ENCODE results near the gene ACAT2.
"Not testable (repeated sequence)": the region's sequence is repeated elsewhere in the genome, so short reads cannot be mapped to it uniquely, and the experiment has no call there.

ACAT2 gene

DNA sequence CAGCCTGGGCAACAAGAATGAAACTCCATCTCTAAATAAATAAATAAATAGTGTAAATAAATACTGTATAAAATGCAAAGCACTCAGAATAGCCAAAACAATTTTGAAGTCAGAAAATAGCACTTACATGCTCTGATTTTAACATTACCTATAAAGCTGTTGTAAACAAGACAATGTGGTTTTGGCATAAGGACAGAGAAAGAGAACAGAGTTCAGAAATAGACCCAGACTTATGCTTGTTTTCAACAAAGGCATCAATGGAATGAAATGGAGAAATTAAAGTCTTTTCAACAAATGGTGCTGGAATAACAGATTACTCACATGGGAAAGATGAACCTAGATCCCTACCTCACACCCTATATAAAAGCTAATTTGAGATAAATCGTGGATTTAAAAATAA, 10.4 kb downstream of the ACAT2 start:
- no peak for DNase-seq (ENCODE audit: low spot score)

DNA sequence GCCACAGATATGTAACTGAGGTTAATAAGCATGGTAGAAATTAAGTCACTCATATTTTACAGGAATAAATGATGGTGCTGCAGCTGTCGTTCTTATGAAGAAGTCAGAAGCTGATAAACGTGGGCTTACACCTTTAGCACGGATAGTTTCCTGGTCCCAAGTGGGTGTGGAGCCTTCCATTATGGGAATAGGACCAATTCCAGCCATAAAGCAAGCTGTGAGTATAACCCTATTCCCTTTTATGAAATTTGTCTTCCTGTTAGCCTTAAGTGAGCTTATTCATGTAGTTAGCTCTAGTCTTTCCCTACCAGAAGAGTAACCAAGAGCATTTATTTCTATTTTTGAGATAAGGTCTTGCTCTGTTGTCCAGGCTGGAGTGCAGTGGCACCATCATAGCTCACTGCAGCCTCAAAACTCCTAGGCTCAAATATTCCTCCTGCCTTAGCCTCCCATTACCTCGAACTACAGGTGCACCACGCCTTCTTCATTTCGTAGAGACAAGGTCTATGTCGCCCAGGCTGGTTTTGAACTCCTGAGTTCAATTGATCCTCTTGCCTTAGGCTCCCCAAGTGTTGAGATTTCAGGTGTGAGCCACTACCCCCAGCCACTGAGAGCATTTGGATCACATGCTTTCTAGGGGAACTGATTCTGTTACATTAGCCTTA, 15.5 kb downstream of the ACAT2 start:
- no peak for DNase-seq (ENCODE audit: low spot score)

DNA sequence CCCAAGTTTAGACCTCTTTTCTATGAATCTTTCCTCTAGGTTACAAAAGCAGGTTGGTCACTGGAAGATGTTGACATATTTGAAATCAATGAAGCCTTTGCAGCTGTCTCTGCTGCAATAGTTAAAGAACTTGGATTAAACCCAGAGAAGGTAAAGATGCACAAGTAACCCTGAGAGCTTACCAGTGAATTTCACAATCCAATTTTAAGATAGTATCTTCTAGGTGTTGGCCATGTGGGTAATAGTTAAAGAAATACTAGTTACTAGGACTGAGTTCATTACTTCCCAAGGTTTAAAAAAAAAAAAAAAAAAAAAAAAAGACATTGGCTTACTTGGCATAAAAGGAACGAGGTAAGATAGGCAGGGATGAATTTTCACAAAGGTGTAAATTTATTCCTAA, 16.3 kb downstream of the ACAT2 start:
- DNase-seq (ENCODE audit: low spot score) = no peak

DNA sequence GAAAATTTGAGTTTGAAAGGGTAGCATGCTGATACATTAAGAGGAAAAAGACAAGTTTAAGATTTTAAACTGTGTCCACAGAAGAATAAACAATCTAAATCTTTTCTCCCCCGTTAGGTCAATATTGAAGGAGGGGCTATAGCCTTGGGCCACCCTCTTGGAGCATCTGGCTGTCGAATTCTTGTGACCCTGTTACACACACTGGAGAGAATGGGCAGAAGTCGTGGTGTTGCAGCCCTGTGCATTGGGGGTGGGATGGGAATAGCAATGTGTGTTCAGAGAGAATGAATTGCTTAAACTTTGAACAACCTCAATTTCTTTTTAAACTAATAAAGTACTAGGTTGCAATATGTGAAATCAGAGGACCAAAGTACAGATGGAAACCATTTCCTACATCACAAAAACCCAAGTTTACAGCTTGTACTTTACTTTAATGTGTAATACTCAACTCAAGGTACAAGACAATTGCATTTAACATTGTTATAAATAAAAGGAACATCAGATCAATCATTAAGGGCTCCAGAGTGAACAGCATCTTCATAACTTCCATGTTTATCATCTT, 16.8 kb downstream of the ACAT2 start:
- no peak for DNase-seq (ENCODE audit: low spot score)

DNA sequence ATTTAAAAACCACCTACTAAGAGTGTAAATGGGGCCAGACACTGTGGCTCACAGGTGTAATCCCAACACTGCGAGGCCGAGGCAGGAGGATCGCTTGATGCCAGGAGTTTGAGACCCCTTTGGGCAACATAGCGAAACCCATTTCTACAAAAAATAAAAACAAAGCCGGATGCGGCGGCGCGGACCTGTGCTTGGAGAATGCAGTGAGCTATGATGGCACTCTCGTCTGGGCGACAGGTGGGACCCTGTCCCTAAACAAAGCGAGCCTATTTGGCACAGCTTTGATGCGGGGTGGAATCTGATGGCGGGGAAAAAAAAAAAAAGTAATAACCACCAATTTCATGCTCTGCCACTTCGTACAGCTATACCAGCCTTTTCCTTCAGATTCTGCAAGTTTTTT, 26.4 kb downstream of the ACAT2 start:
- peak; percentile 10 for DNase-seq (ENCODE audit: low spot score)

DNA sequence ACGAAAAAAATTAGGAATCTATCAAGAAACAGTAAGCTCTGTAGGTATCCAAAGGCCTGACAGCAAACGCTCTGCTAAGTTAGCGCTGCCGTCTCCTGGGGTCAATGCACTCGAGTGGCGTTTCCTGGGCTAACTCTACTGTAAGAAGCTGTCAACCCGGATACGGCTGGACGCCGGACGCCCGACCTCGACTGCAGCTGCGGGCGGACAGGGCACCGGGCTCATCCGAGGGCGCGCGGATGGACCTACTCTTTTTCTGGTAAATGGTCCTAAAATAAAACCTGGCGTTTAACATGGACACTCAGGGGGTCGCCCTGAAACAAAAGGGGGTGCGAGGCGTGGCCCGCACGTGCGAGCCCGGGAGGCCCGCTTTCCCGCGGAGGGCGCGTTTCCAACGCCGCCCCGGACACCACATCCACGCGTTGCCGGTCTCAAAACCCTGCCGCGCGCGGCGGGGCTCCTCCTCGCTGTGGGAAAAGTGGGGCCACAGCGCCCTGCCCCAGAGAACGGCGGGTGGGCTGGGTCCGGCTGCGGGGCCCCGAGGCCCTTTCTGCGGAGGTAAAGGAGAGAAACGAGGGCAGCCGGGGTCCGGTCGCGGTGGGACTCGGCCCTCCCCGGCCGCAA, 27.0 kb downstream of the ACAT2 start:
- peak; percentile 13 for DNase-seq (ENCODE audit: low spot score)

DNA sequence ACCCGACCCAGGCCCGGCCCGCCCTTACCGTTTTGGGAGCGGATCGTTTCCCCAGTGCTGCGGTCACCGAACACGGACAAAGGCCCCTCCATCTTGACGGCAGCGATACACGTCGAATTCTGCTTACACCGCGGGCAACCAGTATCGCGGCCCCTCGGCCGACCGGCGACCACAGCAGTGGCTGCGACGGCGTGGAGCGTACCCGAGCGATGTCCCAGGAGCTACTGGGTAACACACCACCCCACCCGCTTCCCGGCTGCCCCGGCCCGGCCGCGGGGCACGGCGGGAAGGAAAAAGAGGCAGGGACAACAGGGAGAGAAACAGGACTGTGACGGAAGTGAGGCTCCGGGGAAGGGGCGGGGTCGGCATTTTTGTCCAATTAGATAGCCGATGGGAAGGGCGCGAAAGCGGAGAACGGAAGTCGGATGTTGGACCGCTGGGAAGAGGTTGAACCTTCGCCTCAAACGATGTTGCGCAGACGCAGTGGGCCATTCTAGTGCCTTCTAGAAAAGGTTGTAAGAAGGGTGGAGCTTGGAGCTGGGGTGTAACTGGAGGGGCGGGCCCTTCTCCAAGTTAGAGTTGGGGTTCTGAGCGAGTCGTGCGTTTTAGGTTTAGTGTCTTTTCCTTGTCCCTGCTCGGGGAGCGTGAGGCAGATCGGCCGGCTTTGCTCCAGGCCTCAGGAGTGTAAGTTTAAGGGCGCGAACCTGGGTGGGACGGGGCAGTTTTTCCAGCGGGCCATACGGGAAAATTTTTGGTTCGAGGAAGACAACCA, 27.7 kb downstream of the ACAT2 start, which contains the start of gene TCP1:
TCP1 (minus strand) TSS at position 226 of the 772 bp plus-strand sequence; CDS start at position 92, 134 bp downstream.
- peak; percentile 99 for DNase-seq (ENCODE audit: low spot score)

DNA sequence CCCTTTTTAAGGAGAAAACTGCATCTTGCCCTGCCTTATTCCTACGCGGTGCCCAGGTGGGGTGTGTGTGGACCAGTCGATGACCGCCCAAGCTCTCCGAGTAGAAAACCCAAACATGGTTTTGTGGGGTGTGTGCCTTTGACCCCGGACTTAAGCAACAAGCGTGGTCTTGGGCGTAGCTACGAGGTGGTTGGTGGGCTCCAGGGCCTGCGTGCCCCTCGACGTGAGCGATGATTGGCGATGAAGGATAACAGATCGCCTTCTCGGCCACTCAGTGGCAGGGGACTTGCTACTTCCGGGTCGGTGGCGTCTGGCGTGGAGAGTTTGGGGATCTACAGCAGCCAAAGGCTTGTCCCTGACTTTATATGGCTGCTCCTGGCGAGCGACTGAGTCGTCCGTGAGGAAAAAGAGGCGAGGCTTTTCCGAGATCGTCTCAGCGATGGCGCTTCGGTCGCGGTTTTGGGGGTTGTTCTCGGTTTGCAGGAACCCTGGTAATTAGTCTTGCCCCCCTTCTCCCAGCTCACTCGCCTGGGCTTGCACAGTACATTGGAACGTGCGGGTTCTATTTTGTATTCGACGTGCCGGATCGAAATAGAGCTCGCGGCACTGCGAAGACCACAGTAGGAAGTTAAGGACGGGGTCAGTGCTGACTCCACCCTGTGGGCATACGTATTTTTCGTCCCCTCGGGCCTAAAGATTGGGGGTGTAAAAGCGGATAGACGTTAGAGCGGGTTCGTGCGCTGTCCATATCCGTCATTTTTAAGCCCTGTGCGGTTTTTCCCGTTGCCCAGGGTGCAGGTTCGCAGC, 28.5 kb downstream of the ACAT2 start, which contains the start of gene MRPL18:
MRPL18 (plus strand) TSS at position 319 of the 807 bp plus-strand sequence; CDS start at position 440, 121 bp downstream.
- DNase-seq (ENCODE audit: low spot score) = peak; percentile 90

DNA sequence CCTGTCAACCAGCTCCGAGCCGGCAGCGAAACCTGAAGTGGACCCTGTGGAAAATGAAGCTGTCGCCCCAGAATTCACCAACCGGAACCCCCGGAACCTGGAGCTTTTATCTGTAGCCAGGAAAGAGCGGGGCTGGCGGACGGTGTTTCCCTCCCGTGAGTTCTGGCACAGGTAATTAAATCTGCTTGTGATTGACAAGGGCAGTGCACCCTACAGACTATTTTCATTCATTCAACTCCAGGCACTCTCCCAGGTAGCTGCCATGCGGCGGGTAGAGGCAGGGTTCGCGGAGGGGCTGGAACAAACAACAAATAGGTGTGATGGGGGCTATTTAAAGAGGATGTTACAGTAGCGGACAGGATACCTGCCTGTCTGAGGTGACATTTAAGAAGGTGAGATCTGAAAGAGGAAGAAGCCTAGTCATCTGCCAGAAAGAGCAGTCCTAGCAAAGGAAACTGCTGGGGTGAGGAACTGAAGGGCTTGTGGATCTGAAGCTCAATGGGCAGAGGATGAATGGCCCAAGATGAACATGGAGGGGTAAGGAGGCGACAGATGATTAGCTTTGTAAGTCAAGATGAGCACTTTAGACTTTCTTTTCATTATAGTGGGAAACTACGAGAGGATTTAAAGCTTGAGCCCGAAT, 29.2 kb downstream of the ACAT2 start:
- peak; percentile 10 for DNase-seq (ENCODE audit: low spot score)

DNA sequence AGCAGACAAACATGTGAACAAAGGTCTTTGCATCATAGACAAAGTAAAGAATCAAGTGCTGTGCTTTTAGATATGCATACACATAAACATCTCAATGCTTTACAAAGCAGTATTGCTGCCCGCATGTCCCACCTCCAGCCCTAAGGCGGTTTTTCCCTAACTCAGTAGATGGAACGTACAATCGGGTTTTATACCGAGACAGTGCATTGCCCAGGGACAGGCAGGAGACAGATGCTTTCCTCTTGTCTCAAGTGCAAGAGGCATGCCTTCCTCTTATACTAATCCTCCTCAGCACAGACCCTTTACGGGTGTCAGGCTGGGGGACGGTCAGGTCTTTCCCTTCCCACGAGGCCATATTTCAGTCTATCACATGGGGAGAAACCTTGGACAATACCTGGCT, 33.1 kb downstream of the ACAT2 start:
- DNase-seq (ENCODE audit: low spot score) = not testable (repeated sequence)

DNA sequence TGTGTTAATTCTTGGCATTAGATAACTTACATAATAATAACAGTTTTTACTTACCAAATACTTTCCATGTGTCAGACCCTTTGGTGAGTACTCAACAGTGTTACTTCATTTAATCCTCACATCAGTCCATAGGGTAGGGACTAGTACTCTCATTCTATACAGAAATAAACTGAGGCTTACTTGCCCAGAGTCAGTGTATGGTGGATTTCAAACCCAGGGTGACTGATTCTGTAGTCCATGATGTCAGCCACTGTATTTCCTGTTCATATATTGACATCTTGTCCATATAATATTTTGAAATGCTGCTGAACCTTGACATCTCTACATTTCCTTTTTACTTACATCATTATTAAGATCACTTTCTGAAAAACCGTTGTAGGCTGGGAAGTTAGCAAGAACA, 35.7 kb downstream of the ACAT2 start:
- no peak for DNase-seq (ENCODE audit: low spot score)

DNA sequence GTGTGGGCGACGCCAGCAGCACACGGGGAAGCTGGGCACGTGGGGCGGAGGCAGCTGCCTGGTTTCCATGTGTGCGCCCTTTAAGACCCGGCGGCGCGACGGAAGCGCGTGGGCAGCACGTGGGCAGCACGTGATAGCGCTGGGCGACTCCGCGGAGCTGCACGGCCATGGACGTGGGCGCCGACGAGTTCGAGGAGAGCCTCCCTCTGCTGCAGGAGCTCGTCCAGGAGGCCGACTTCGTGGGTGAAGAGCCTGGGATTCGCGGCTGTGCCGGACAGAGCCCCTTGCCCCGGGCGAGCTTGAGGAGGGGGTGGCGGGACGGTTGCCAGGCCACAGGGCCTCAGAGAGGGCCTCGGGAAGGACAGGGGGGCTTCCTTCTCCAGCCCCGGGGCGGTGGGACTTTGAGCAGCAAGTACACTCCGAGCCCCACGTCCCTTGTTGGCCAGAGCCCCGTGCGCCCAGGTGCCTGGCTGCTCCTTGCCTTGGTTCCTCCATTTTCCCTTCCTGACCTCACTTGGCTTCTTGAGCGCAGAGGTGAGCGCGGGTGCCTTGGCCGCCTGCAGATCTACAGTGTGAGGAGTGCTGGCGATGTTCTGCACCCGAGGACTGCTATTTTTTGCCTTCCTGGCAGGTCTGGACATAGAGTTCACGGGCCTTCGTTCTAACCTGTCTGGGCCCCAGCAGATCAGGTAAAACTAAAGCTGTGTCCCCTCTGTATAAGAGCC, 38.5 kb downstream of the ACAT2 start, which contains the start of gene PNLDC1:
PNLDC1 (plus strand) TSS at position 136 of the 725 bp plus-strand sequence; CDS start at position 168, 32 bp downstream.
- DNase-seq (ENCODE audit: low spot score) = no peak

DNA sequence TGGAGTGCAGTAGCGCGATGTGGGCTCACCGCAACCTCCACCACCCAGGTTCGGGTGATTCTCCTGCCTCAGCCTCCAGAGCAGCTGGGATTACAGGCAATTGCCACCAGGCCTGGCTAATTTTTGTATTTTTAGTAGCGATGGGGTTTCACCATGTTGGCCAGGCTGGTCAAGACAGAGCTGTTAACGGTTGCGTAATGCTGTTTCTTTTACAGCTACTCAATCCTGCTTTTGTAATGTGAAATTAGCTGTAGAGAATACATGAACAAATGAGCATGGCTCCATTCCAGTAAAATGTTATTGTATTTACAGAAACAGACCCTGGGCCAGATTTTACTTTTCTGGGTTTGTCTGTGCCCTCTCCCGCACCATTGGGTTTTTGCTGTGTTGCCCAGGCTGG, 40.1 kb downstream of the ACAT2 start:
- DNase-seq (ENCODE audit: low spot score) = no peak

DNA sequence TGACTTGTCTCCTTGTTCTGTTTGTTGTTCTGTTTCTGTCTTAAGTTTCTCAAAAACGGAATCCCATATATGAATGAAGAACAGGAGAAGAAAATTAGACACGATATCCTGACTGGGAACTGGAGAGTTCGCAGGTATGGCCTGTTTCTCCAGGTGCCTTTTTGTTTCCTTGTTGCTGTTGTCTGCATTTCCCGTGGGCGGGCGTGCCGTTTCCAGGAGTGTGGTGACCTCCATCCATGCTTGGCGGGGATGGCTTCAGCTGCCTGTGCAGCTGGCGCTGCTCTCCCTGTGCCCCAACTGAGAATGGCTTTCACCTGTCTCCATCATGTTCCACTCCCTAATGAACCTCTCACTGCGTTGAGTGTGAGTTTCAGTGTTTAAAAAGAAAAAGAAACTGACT, 42.7 kb downstream of the ACAT2 start:
- DNase-seq (ENCODE audit: low spot score) = no peak

DNA sequence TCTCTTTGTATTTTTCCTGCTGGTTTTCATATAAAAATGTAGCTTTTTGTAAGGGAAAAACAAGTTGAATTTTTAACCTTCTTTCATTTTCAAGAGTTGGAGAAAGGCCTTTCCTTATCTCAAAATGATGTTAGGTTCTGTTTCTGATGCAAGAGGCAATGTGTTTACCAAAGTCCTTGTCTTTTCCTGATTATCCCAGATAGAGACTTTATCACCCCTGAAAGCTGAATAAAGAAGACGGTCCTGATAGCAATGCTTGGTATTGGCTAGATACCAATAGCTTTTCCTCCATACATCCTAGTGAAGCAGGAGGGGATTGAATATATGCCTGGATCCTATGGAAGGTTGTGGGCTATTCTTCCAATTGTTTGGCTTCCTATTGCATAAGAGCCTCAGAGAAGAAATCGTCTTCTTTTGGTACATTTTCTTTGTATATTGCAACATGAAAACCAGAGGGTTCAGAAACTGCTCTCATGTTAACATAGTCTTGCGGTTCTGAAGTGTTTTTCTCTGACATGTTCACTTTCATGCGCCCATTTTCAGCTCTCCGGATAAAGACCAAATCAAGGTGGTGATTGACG, 43.7 kb downstream of the ACAT2 start:
- DNase-seq (ENCODE audit: low spot score) = no peak

DNA sequence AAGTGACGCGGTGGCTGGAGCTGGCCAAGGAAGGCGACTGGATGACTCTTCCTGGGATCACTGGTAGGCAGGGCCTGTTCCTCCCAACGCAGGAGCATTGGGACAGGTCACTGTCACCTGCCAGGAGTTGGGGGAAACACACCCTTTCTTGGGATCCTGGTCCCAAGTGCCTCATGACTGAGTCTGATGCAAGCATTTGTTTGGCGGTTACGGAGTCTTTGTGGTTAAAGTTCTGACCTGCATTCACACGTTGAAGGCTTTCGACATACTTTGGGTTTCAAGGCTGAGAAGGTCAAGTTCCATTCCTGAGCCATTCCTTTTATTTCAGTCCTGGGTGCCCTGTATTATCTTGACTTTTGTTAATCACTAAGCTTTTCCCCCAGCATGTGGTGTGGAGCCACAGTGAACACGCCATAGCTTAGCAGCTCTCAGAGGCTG, 44.2 kb downstream of the ACAT2 start:
- no peak for DNase-seq (ENCODE audit: low spot score)

DNA sequence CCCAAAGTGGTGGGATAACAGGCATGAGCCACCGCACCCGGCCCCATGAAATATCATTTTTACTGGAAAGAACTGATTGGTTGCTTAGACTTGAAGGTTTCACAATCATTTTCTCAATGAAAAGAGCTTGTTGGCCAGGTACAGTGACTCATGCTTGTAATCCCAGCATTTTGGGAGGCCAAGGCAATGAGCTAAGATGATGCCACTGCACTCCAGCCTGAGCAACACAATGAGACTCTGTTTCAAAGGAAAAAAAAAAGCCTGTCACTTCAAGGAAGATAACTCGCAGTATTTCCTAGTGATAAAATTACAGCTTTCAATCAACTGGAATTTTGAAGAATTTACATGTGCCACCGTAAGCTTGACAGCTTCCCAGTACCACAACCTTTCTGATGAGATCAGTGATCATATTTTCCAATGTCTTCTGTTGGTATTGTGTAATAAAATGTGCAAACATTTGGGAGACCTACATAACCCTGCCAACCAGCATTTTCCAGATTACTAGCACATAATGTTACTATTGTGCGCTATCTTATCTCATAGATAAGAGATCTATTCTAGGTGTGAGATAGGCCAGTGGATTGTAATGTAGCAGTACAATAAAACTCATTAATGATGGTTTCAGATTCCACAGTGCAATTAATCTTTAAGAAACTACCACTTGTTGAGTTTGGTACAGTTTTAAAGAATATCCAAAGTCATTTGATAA, 45.5 kb downstream of the ACAT2 start:
- no peak for DNase-seq (ENCODE audit: low spot score)

DNA sequence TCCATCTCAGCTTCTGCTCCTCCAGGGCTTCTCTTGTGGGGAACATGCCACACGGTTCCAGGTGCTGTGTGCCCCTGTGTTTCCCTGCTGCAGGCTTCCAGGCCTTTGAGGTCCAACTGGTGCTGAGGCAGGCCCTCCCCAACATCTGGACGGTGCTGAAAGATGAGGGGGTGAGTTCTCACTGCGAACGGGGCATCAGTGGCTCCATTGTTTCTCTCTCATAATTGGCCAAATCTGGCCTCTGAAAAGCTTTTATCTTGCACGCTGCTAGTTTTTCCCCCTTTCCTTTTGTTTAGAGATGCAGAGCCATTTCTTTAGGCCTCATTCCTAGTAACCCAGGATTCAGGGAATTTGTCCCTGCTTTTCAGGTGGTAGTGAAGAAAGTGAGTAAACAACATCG, 46.8 kb downstream of the ACAT2 start:
- no peak for DNase-seq (ENCODE audit: low spot score)

DNA sequence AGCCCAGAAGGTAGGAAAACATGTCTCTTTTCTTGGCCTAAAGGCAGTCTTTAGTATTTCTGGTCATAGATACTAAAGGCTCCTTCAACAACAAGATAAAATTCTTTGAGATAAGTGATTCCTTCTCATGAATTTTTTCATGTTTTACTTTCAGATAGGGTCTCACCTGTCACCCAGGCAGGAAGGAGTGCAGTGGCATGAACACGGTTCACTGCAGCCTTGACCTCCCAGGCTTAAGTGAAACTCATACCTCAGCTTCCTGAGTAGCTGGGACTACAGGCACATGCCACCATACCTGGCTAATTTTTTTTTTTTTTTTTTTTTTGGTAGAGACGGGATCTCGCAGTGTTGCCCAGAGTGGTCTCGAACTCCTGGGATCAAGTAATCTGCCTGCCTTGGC, 47.3 kb downstream of the ACAT2 start:
- DNase-seq (ENCODE audit: low spot score) = no peak

Measured in CD4-positive, alpha-beta T cell treated with Interleukin-2 at 100 ng/mL for 4 hours (primary cell).